T-helper 9 cell (primary cell): ENCODE measurements around the gene ZNF80.

ENCODE experiments used
- DNase-seq: peaks from one replicate; pipeline ENCODE4 v3.0.0-alpha.2; 2020

Gene ZNF80

GRCh38 chr3:114218578-114219185 lies 18.7 kb downstream of the ZNF80 start:
- no peak for DNase-seq

GRCh38 chr3:114218006-114218405 lies 19.4 kb downstream of the ZNF80 start:
- DNase-seq: no peak

- no peak for DNase-seq
Observed at GRCh38 chr3:114217266-114217665, 20.1 kb downstream of the ZNF80 start.

GRCh38 chr3:114216186-114216970 lies 21.0 kb downstream of the ZNF80 start:
- DNase-seq: no peak

- no peak for DNase-seq
Observed at GRCh38 chr3:114214542-114215341, 22.6 kb downstream of the ZNF80 start.

- peak; percentile 55 for DNase-seq
Observed at GRCh38 chr3:114213627-114214541, 23.5 kb downstream of the ZNF80 start.

GRCh38 chr3:114213292-114213626 lies 24.1 kb downstream of the ZNF80 start:
- no peak for DNase-seq

GRCh38 chr3:114212646-114213045 lies 24.7 kb downstream of the ZNF80 start:
- no peak for DNase-seq

GRCh38 chr3:114207768-114208167 lies 29.6 kb downstream of the ZNF80 start:
- no peak for DNase-seq

- DNase-seq: no peak
Observed at GRCh38 chr3:114206342-114206741, 31.0 kb downstream of the ZNF80 start.

- no peak for DNase-seq
Observed at GRCh38 chr3:114205541-114205940, 31.8 kb downstream of the ZNF80 start.

- DNase-seq: no peak
Observed at GRCh38 chr3:114194750-114195149, 42.6 kb downstream of the ZNF80 start.

- DNase-seq: no peak
Observed at GRCh38 chr3:114192136-114192535, 45.2 kb downstream of the ZNF80 start.

- no peak for DNase-seq
Observed at GRCh38 chr3:114186501-114186900, 50.9 kb downstream of the ZNF80 start.
